ENCODE results near the gene USP7.
"Not testable (repeated sequence)": the region's sequence is repeated elsewhere in the genome, so short reads cannot be mapped to it uniquely, and the experiment has no call there.

DNA sequence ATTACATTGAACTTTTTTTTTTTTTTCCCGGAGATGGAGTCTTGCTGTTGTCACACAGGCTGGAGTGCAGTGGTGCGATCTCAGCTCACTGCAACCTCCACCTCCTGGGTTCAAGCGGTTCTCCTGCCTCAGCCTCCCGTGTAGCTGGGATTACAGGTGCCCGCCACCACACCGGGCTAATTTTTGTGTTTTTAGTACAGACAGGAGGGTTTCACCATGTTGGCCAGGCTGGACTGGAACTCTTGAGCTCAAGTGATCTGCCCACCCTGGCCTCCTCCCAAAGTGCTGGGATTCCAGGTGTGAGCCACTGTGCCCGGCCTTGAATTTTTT, 89.9 kb downstream of the USP7 start:
- TF ChIP-seq POLR2A (IDR thresholded peaks at IDR 0.05), result not testable (repeated sequence)
- TF ChIP-seq, protein P1, sequence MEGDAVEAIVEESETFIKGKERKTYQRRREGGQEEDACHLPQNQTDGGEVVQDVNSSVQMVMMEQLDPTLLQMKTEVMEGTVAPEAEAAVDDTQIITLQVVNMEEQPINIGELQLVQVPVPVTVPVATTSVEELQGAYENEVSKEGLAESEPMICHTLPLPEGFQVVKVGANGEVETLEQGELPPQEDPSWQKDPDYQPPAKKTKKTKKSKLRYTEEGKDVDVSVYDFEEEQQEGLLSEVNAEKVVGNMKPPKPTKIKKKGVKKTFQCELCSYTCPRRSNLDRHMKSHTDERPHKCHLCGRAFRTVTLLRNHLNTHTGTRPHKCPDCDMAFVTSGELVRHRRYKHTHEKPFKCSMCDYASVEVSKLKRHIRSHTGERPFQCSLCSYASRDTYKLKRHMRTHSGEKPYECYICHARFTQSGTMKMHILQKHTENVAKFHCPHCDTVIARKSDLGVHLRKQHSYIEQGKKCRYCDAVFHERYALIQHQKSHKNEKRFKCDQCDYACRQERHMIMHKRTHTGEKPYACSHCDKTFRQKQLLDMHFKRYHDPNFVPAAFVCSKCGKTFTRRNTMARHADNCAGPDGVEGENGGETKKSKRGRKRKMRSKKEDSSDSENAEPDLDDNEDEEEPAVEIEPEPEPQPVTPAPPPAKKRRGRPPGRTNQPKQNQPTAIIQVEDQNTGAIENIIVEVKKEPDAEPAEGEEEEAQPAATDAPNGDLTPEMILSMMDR (IDR thresholded peaks at IDR 0.05), result not testable (repeated sequence)

Measured in esophagus squamous epithelium (tissue), 4 donors.